Measurements from ENCODE around the gene CALML5. TPM values are rescaled to one million over a fixed set of nuclear protein-coding genes. Genes with fewer than 3 reads are reported as not detected.
A peak's percentile ranks its signal among the peaks of the same experiment; 100 is the strongest.

CALML5 gene
- total and polyA plus RNA-seq, 9 of the 15 experiments (the other 6 are each of a cell fraction or from before 2014, with no cell fraction given): not detected

GRCh38 chr10:5480162-5480941 is 19.0 kb downstream of the CALML5 start (continued):
- TF ChIP-seq ZNF407 (IDR thresholded peaks at IDR 0.05; ENCODE audit: low read depth) (no peak), AFF1 (IDR thresholded peaks at IDR 0.05; ENCODE audit: low read depth in 1 of 2, partially characterized antibody in 2 of 2) (no peak), EP400 (IDR thresholded peaks at IDR 0.05) (peak; percentile 25; the same call in 1 of the 2 replicates), BRD9 (IDR thresholded peaks at IDR 0.05; ENCODE audit: low read depth, partially characterized antibody) (no peak), PHB (CRISPR knock-in tag; IDR thresholded peaks at IDR 0.05) (no peak), UBTF (IDR thresholded peaks at IDR 0.05; ENCODE audit: borderline replicate concordance in 1 of 2, low read depth in 2 of 2, low read length in 2 of 2) (0 out of 4 replicates have a peak, but pooled peaks of 1 of the 2 experiments have one; percentile 15), MEF2D (tag; conservative IDR thresholded peaks at IDR 0.05; ENCODE audit: low read depth) (no peak), CCNT2 (IDR thresholded peaks at IDR 0.05; ENCODE audit: borderline replicate concordance, extremely low read depth, insufficient read length, low read depth, low read length) (no peak), JUND (IDR thresholded peaks at IDR 0.05; ENCODE audit: borderline replicate concordance, low read depth, low read length) (no peak), JUND (tag; IDR thresholded peaks at IDR 0.05; ENCODE audit: borderline replicate concordance, low read depth, low read length) (peak; percentile 30; the same call in 1 of the 3 replicates)
